Liver (tissue), 9 donors: Measurements from ENCODE around the gene TNFSF10. TPM values are rescaled to one million over a fixed set of nuclear protein-coding genes. Genes with fewer than 3 reads are reported as not detected.

ENCODE experiments used
- DNase-seq: peaks from one replicate; pipeline ENCODE4 v3.0.0-alpha.2; 2017; ENCODE audit warnings: low spot score
- H3K27ac ChIP-seq, 2 donors: one replicate each; pipeline ENCODE4 v1.7.0; 2013; ENCODE audit warnings: inconsistent platforms in 2 of 2, low read length in 2 of 2, control low read depth in 1 of 2, low read depth in 1 of 2, mild to moderate bottlenecking in 1 of 2
- H3K27me3 ChIP-seq, 4 donors: one replicate each; pipeline versions ENCODE4 v1.6.1 to v1.7.0; 2013; ENCODE audit warnings: low read length in 3 of 4, inconsistent platforms in 1 of 4, mild to moderate bottlenecking in 1 of 4, moderate library complexity in 1 of 4; ENCODE audit not compliant: control insufficient read depth in 4 of 4, insufficient read depth in 4 of 4
- H3K36me3 ChIP-seq, 4 donors: one replicate each; pipeline versions ENCODE4 v1.6.1 to v1.7.0; 2013; ENCODE audit warnings: low read length in 3 of 4, mild to moderate bottlenecking in 3 of 4, low read depth in 1 of 4, moderate library complexity in 1 of 4; ENCODE audit not compliant: control insufficient read depth in 4 of 4, insufficient read depth in 3 of 4
- H3K4me1 ChIP-seq, 4 donors: one replicate each; pipeline versions ENCODE4 v1.6.1 to v1.7.0; 2013; ENCODE audit warnings: low read length in 3 of 4, mild to moderate bottlenecking in 3 of 4, moderate library complexity in 1 of 4; ENCODE audit not compliant: control insufficient read depth in 4 of 4, insufficient read depth in 4 of 4
- H3K4me3 ChIP-seq, 3 donors: one replicate each; pipeline versions ENCODE4 v1.6.1 to v1.7.0; 2013; ENCODE audit warnings: low read length in 3 of 3, control low read depth in 1 of 3, low read depth in 1 of 3, mild to moderate bottlenecking in 1 of 3
- H3K9ac ChIP-seq, 2 donors: one replicate each; pipeline ENCODE4 v1.7.0; 2013; ENCODE audit warnings: low read length in 2 of 2, mild to moderate bottlenecking in 2 of 2, moderate library complexity in 2 of 2, control low read depth in 1 of 2, low read depth in 1 of 2
- H3K9me3 ChIP-seq, 4 donors: one replicate each; pipeline versions ENCODE4 v1.6.1 to v1.7.0; 2013; ENCODE audit warnings: low read length in 3 of 4; ENCODE audit not compliant: control insufficient read depth in 4 of 4
- ATF3 ChIP-seq: IDR thresholded peaks from 2 replicates; pipeline ENCODE4 v1.6.1; 2016; ENCODE audit warnings: antibody characterized with exemption
- CTCF ChIP-seq: fragments of 150-350 bp; IDR thresholded peaks from 2 replicates; pipeline ENCODE4 v1.5.1; 2017; ENCODE audit warnings: improper control_type of control experiment, low read depth, low read length; ENCODE audit not compliant: missing input control
- EGR1 ChIP-seq, 2 donors: IDR thresholded peaks; 2 replicates each; pipeline ENCODE4 v1.6.1; 2016 to 2018; ENCODE audit warnings: antibody characterized with exemption in 2 of 2, low read depth in 2 of 2
- FOXA2 ChIP-seq: IDR thresholded peaks from 2 replicates; pipeline ENCODE4 v1.6.1; 2016; ENCODE audit warnings: antibody characterized with exemption
- GABPA ChIP-seq, 2 donors: IDR thresholded peaks in 1 of 2; conservative IDR thresholded peaks in 1 of 2; 2 replicates each; pipeline ENCODE4 v1.6.1; 2016; ENCODE audit warnings: antibody characterized with exemption in 2 of 2, mild to moderate bottlenecking in 1 of 2, moderate library complexity in 1 of 2
- HNF4A ChIP-seq, 2 donors: conservative IDR thresholded peaks; 2 replicates each; pipeline ENCODE4 v1.6.1; 2016; ENCODE audit warnings: antibody characterized with exemption in 2 of 2, mild to moderate bottlenecking in 2 of 2
- HNF4G ChIP-seq: IDR thresholded peaks from 2 replicates; pipeline ENCODE4 v1.6.1; 2016; ENCODE audit warnings: antibody characterized with exemption
- JUND ChIP-seq, 2 donors: IDR thresholded peaks; 2 replicates each; pipeline ENCODE4 v1.6.1; 2016; ENCODE audit warnings: antibody characterized with exemption in 2 of 2
- MAX ChIP-seq: IDR thresholded peaks from 2 replicates; pipeline ENCODE4 v1.6.1; 2016; ENCODE audit warnings: antibody characterized with exemption
- NR2F2 ChIP-seq: IDR thresholded peaks from 2 replicates; pipeline ENCODE4 v1.6.1; 2016; ENCODE audit warnings: antibody characterized with exemption
- RAD21 ChIP-seq, 2 donors: IDR thresholded peaks; 2 replicates each; pipeline ENCODE4 v1.6.1; 2016; ENCODE audit warnings: antibody characterized with exemption in 2 of 2, mild to moderate bottlenecking in 2 of 2
- REST ChIP-seq: IDR thresholded peaks from 2 replicates; pipeline ENCODE4 v1.6.1; 2016; ENCODE audit warnings: antibody characterized with exemption, mild to moderate bottlenecking
- RXRA ChIP-seq, 2 donors: IDR thresholded peaks; 2 replicates each; pipeline ENCODE4 v1.6.1; 2017 to 2018; ENCODE audit warnings: antibody characterized with exemption in 2 of 2, mild to moderate bottlenecking in 1 of 2
- SP1 ChIP-seq: IDR thresholded peaks from 2 replicates; pipeline ENCODE4 v1.6.1; 2018; ENCODE audit warnings: antibody characterized with exemption, mild to moderate bottlenecking
- TAF1 ChIP-seq: conservative IDR thresholded peaks from 2 replicates; pipeline ENCODE4 v1.6.1; 2016; ENCODE audit warnings: antibody characterized with exemption, mild to moderate bottlenecking
- YY1 ChIP-seq: IDR thresholded peaks from 2 replicates; pipeline ENCODE4 v1.6.1; 2016; ENCODE audit warnings: antibody characterized with exemption, mild to moderate bottlenecking
- ZBTB33 ChIP-seq: IDR thresholded peaks from 2 replicates; pipeline ENCODE4 v1.6.1; 2016; ENCODE audit warnings: antibody characterized with exemption
- WGBS: extraction: QIAGEN DNeasy Blood & Tissue Kit; methylation state at CpG from one replicate; pipeline ENCODE4 v1.1.7; 2013; 5-methylcytosine and 5-hydroxymethylcytosine counted together
- polyA plus RNA-seq, 2 donors: library from polyadenylated mRNA; stranded (reverse) in 1 of 2; unstranded in 1 of 2; fragments of 200-250 nt in 1 of 2; fragments of >200 nt in 1 of 2; fragmentation: Nextera tagmentation in 1 of 2; extraction: Ambion mirVana in 1 of 2; gene quantifications; one replicate each; pipeline versions ENCODE4 v1.2.1 to v1.2.3, GENCODE V29; 2013 to 2015
- total RNA-seq, 2 donors: library from RNA; depleted of rRNA; stranded (reverse); fragments of >200 nt; gene quantifications; one replicate each; pipeline ENCODE4 v1.2.3, GENCODE V29; 2014
- donor health status: healthy.
- donor health status: healthy.
- donor health status: healthy.
- donor health status: healthy.
- donor health status: healthy.

The TNFSF10 gene
- 10 to 100 TPM; 55.4 to 67.1 TPM for total RNA-seq
- 10 to 100 TPM; 16.2 to 19.5 TPM for polyA plus RNA-seq

GRCh38 chr3:172522871-172523818, at the start of gene TNFSF10:
TNFSF10 (minus strand) TSS chr3:172523430; CDS start chr3:172523384, 46 bp downstream.
- DNase-seq = peak; percentile 59
- no peaks in the 10 kb centered on the region for H3K27me3 ChIP-seq
- H3K27ac ChIP-seq = peak within 1 kb of the TSS; percentile 84 to 96
- H3K36me3 ChIP-seq = no peaks in the 10 kb centered on the region
- peak within 1 kb of the TSS; percentile 98 to 99 for H3K9ac ChIP-seq
- no peaks in the 10 kb centered on the region for H3K9me3 ChIP-seq
- TF ChIP-seq ZBTB33 (no peak), EGR1 (IDR thresholded peaks at IDR 0.05; ENCODE audit: low read depth in 2 of 2) (no peak), REST (peak; percentile 93), YY1 (peak; percentile 57), SP1 (peak; percentile 35), TAF1 (peak; percentile 99), FOXA2 (no peak), ATF3 (no peak), JUND (IDR thresholded peaks at IDR 0.05) (no peak), CTCF (no peak), GABPA (IDR thresholded peaks at IDR 0.05 in 1 of 2, conservative IDR thresholded peaks at IDR 0.05 in 1 of 2) (no peak), HNF4A (conservative IDR thresholded peaks at IDR 0.05) (peak; percentile 34 to 40), NR2F2 (no peak), MAX (peak; percentile 75), HNF4G (no peak), RXRA (IDR thresholded peaks at IDR 0.05) (peak; percentile 42 to 60), RAD21 (IDR thresholded peaks at IDR 0.05) (peak; percentile 40 to 41)
- H3K4me1 ChIP-seq = peaks cover 10 to 23% (median 19%) of the 10 kb centered on the region in 4 donors
- H3K4me3 ChIP-seq = peak within 1 kb of the TSS; percentile 80 to 94 (median 88)
- WGBS = 7% methylated on average over 9 of the region's 9 CpGs
